Activated T-cell treated with anti-CD3 and anti-CD28 coated beads for 4 hours (primary cell): ENCODE data around the gene PLA2G5.
"Not testable (repeated sequence)": the region's sequence is repeated elsewhere in the genome, so short reads cannot be mapped to it uniquely, and the experiment has no call there.

Experiments used
- DNase-seq: peaks from one replicate; pipeline ENCODE4 v3.0.0-alpha.2; 2020

The PLA2G5 gene

DNA sequence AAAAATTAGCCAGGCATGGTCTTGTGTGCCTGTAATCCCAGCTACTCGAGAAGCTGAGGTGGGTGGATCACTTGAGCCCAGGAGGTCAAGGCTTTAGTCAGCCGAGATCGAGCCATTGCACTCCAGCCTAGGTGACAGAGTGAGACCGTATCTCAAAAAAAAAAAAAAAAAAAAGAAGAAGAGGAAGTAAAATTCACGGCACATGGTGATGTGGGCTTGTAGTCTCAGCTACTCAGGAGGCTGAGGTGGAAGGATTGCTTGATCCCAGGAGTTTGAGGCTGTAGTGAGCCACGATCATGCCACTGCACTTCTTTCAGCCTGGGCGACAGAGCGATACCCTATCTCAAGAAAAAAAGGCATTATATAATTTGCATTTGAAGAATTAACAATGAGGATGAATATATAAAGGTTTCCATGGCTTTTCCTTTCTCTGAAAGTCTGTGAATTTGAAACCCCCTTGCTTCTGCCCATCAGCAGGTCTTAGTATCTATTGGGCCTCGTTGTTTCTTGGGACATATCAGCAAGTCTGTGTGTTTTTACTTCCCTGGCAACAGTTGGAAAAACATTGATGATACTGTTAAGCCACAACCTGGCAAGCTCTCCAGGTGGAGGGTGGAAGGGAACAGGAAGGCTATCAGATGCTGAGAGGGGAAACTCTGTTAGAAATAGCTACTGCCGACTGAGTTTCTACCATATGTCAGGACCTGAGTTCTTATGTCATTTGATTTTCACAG lies 53.9 kb downstream of the PLA2G5 start:
- no peak for DNase-seq

- no peak for DNase-seq
These were observed 54.6 kb downstream of the PLA2G5 start for GRCh38 chr1:20124456-20125057.

- no peak for DNase-seq
These were observed 55.1 kb downstream of the PLA2G5 start for GRCh38 chr1:20125100-20125499.

DNA sequence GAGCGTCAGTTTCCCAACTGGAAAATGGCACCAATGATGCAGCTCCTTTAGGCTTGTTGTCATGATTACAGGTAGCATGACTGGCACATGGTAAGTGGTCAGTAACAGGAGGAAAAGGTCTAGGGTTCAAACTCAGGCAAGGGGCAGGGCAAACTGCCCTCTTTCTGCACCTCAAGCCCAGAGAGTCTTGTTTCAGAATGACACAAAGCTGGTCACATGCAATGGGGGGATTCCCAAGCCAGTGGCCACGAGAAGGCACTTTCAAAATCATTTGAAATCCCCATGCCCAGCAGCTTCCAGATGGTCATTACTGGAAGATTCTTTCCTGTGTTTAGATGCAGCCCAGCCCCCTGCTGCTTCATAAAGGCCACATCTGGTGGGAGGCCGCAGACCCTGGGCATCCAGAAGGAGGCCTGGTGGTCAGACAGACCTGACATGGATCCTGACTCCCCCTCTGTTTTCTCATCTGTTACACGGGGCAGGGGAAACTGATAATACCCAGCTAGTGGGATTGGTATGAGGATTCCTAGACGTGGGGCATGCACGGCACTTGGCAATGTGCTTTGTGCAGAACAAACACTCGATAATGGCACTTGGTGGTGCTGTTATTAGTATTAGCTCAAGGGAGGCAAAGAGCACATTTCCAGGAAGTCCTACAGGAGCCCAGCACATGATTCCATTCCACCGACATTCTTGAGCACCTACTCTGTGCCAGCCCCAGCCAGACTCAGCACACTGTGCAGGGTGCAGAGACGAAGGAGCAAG lies 56.2 kb downstream of the PLA2G5 start:
- no peak for DNase-seq

GRCh38 chr1:20126806-20127440 lies 56.9 kb downstream of the PLA2G5 start:
- no peak for DNase-seq

DNA sequence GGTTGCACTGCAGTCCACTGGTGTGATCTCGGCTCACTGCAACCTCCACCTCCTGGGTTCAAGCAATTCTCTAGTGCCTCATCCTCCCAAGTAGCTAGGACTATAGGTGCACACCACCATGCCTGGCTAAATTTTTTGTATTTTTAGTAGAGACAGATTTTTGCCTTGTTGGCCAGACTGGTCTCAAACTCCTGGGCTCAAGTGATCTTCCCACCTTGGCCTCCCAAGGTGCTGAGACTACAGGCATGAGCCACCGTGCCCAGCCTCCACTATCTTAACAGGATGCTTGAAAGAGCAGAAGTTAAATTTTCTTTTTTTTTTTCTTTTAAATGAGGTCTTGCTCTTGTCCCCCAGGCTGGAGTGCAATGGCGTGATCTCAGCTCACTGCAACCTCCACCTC lies 60.5 kb downstream of the PLA2G5 start:
- not testable (repeated sequence) for DNase-seq

DNA sequence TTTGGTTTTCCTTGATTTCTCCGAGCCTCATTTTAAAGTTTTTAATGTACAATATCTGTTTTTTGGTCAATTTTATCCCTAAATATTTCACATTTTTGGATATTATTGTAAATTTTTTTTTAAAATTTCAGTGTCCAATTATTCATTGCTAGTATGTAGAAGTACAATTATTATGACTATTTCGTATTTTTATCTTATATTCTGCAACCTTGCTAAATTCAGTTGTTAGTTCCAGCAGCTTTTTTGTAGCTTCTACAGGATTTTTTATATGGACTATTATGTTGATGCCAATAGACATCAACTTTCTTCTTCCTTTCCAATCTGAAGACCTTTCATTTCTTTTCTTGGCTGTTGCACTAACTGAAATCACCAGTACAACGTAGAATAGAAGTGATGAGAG lies 65.0 kb downstream of the PLA2G5 start:
- DNase-seq, result no peak

GRCh38 chr1:20136249-20136648 lies 66.3 kb downstream of the PLA2G5 start:
- no peak for DNase-seq

DNA sequence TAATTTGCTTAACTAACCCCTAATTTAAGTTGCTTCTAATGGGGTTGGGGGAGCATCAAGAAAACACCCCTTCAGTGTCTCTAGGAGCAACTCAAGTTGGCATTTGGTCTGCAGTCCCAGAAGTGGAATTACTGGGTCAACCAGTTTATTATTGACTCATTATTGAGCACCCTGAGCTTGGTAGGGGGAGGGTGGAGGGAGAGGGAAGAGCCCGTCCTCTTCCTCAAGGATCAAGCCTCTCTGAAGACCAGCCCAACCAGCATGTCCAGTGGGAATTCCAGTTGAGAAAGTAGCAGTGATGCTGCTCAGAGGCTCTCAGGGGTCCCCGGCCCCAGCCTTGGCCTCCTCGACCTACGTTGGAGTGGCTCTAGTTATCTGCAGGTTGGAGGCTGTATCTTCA lies 67.1 kb downstream of the PLA2G5 start:
- no peak for DNase-seq

DNA sequence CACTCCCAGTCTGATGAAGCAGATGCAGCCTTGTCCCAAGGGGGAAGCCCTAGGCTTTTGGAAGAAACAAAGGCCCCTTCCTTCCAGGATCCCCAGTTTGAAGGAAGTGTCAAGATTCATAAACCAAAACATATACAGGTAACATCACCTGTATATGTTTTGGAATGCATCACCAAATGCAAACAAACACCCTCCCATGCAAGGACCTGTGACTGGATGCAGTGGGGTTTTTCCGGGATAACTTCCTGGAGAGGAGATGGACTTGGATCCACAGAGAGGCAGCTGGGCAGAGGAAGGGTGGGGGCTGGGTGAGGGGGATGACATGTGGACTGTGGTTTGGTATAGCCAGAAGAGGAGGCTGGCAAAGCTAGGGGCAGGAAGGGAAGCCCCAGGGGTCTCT lies 67.6 kb downstream of the PLA2G5 start:
- no peak for DNase-seq

DNA sequence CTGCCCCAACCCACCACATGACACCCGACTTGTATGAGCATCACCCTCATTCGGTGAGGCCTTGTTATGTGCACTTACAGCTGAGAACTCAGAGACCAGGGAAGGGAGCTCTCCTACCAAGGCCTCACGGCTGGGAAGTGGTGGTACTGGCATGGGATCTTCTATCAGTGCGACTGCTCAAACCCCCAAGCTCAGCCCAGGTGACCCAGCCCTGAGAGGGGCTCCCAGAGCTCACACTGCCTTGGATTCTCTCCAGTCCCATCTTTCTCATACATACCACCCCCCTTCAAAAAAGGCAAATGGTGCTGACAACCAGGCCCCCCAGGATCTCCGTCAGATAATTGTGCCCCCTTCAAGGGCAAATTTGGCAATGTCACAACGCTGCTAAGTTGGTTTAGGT lies 68.4 kb downstream of the PLA2G5 start:
- no peak for DNase-seq

DNA sequence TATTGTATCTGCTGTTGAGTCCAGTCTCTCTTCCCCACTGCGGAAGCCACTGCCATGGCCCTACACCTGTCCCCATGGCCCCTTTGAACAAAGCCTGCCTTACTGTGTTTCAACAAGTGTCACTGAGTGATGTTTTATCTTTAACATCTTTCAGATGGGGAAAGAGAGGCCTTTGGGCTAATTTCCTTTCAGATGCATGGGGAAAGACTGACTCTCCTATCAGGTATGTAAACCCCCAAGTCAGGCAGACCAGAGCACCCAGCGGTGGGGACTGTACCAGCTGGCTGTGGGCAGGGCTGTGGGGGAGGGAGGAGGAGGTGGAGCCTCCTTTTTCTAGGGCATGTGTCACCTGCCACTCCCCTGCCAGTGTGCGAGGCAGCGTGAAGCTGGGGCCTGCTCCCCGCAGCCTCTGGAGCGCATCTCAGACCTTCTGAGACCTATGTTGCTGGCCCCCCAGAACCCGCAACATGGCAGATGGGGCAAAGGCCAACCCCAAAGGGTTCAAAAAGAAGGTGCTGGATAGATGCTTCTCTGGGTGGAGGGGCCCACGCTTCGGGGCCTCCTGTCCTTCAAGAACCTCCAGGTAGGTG lies 69.1 kb downstream of the PLA2G5 start, which contains the start of gene PLA2G2F:
TSS of gene PLA2G2F (plus strand) at position 363 of the 590 bp plus-strand sequence. CDS start at position 468, 105 bp downstream.
- no peak for DNase-seq

GRCh38 chr1:20139776-20140612 lies 70.0 kb downstream of the PLA2G5 start:
- no peak for DNase-seq

GRCh38 chr1:20141001-20141400 lies 71.0 kb downstream of the PLA2G5 start:
- no peak for DNase-seq

GRCh38 chr1:20141466-20141865 lies 71.5 kb downstream of the PLA2G5 start:
- no peak for DNase-seq
